Pancreas (tissue), 10 donors: ENCODE measurements around the gene ZNF408. TPM values are rescaled to one million over a fixed set of nuclear protein-coding genes. Genes with fewer than 3 reads are reported as not detected.

Experiments
- ATAC-seq, 4 donors: fragments of 200-7000 bp; cut with Tn5 transposase; one replicate each; pipeline versions ENCODE4 v1.8.0 to v1.9.1; 2020; ENCODE audit warnings: mild to moderate bottlenecking in 4 of 4, moderate library complexity in 4 of 4
- DNase-seq, 6 donors: peaks; one replicate each; pipeline ENCODE4 v3.0.0-alpha.2; 2020
- FAIRE-seq: peaks from 2 replicates; lab custom pipeline; 2012; peaks lifted over from hg19 to GRCh38; lab: Jason Lieb, UNC
- H3K27ac ChIP-seq, 4 donors: fragments of 200-600 bp; sonication (generic); 1 replicate in 3 of 4; 2 replicates in 1 of 4; pipeline versions ENCODE4 v1.5.0 to v1.8.0; 2020
- H3K27me3 ChIP-seq, 4 donors: fragments of 200-600 bp; one replicate each; pipeline ENCODE4 v1.8.0; 2021
- H3K36me3 ChIP-seq, 3 donors: fragments of 200-600 bp; sonication (generic) in 1 of 3; one replicate each; pipeline versions ENCODE4 v1.5.0 to v1.8.0; 2020 to 2021
- H3K4me1 ChIP-seq, 3 donors: fragments of 200-600 bp; one replicate each; pipeline ENCODE4 v1.8.0; 2021
- H3K4me3 ChIP-seq, 4 donors: fragments of 200-600 bp; sonication (generic) in 2 of 4; one replicate each; pipeline versions ENCODE4 v1.5.0 to v1.8.0; 2020 to 2021
- H3K9me3 ChIP-seq, 4 donors: fragments of 200-600 bp; one replicate each; pipeline ENCODE4 v1.8.0; 2021
- CTCF ChIP-seq, 4 donors: fragments of 200-600 bp; sonication (generic) in 3 of 4; IDR thresholded peaks; one replicate each; pipeline versions ENCODE4 v1.5.0 to v1.8.0; 2021; ENCODE audit warnings: antibody characterized with exemption in 4 of 4
- WGBS, 2 donors: extraction: QIAGEN DNeasy Blood & Tissue Kit; methylation state at CpG; one replicate each; pipeline ENCODE4 v1.1.7; 2013; 5-methylcytosine and 5-hydroxymethylcytosine counted together
- intact Hi-C, 3 donors: fragments of 100-400 bp; cut with DNase I; formaldehyde crosslinking; loops; one replicate each; pipeline versions ENCODE4 v1.11.1 to v1.14.2; 2022
- polyA plus RNA-seq, 2 donors: library from polyadenylated mRNA; stranded (reverse); fragments of 200-250 nt; gene quantifications; one replicate each; pipeline ENCODE4 v1.2.3, GENCODE V29; 2013
- total RNA-seq, 6 donors: library from RNA; stranded (reverse); fragmentation: NEBNext Ultra II Directional in 4 of 6; extraction: Animal tissue kit (Norgen Biotek cat#: 25700) in 4 of 6; gene quantifications; one replicate each; pipeline versions ENCODE4 v1.2.1 to v1.2.4, GENCODE V29; 2021 to 2023
- donor health status: healthy with polysubstance abuse.
- donor health status: DM: no; HTN: no; CAD: no; lungs with moderate emphysema.
- donor health status: DM: no; HTN: no; CAD: no.
- donor health status: control.
- donor health status: control.
- donor health status: Bipolar disorder and iron deficiency.
- donor health status: DM: yes; HTN: yes; CAD: no.
- donor health status: DM: no; HTN: no; CAD: no.
- donor health status: DM: no; HTN: no; CAD: no.
- donor health status: DM: yes; HTN: yes; CAD: no.

ZNF408 gene
- total and polyA plus RNA-seq, 8 donors, result 2.8 to 7.8 (median 4.7) TPM

GRCh38 chr11:46726206-46726862, 25.5 kb downstream of the ZNF408 start:
- 86 to 88% methylated on average over 26 of the region's 26 CpGs for WGBS, 2 donors
- Histone ChIP-seq H3K9me3 (no peaks in the 10 kb centered on the region), H3K36me3 (no peaks in the 10 kb centered on the region), H3K4me3 (no peak overlapping the region), H3K4me1 (no peaks in the 10 kb centered on the region), H3K27ac (no peak overlapping the region), H3K27me3 (no peaks in the 10 kb centered on the region)
- DNase-seq, result no peak
- FAIRE-seq, result no peak
- intact Hi-C loops, result loop anchor here in 1 of 3 donors (2.0 kb wide), 1 partner anchor 46 kb away; no protein-coding TSS in a partner anchor
- ATAC-seq, result no peak
- TF ChIP-seq CTCF (IDR thresholded peaks at IDR 0.05), result no peak

GRCh38 chr11:46727952-46728658, 27.3 kb downstream of the ZNF408 start:
- 81 to 90% methylated on average over 17 of the region's 17 CpGs for WGBS, 2 donors
- peak in 1 of 6 donors; percentile 43 for DNase-seq
- TF ChIP-seq CTCF (IDR thresholded peaks at IDR 0.05), result no peak
- Histone ChIP-seq H3K27ac (no peak overlapping the region), H3K4me1 (no peaks in the 10 kb centered on the region), H3K9me3 (no peaks in the 10 kb centered on the region), H3K27me3 (no peaks in the 10 kb centered on the region), H3K4me3 (no peak overlapping the region), H3K36me3 (no peaks in the 10 kb centered on the region)
- FAIRE-seq, result no peak
- intact Hi-C loops, result loop anchor here in 1 of 3 donors (2.0 kb wide), 1 partner anchor 47 kb away; no protein-coding TSS in a partner anchor
- ATAC-seq, result no peak

GRCh38 chr11:46728659-46729040, 27.8 kb downstream of the ZNF408 start:
- FAIRE-seq, result no peak
- H3K36me3 ChIP-seq, result no peaks in the 10 kb centered on the region
- intact Hi-C loops, result no loop called here
- WGBS, 2 donors, result 83 to 84% methylated on average over 9 of the region's 9 CpGs
- H3K27me3 ChIP-seq, result no peaks in the 10 kb centered on the region
- H3K4me3 ChIP-seq, result no peak overlapping the region
- peak in 1 of 6 donors; percentile 28 for DNase-seq
- ATAC-seq, result no peak
- no peak overlapping the region for H3K27ac ChIP-seq
- H3K4me1 ChIP-seq, result no peaks in the 10 kb centered on the region
- no peaks in the 10 kb centered on the region for H3K9me3 ChIP-seq
- no peak for TF ChIP-seq CTCF (IDR thresholded peaks at IDR 0.05)

GRCh38 chr11:46729110-46730027, 28.5 kb downstream of the ZNF408 start:
- H3K4me3 ChIP-seq, result no peak overlapping the region
- H3K9me3 ChIP-seq, result no peaks in the 10 kb centered on the region
- TF ChIP-seq CTCF (IDR thresholded peaks at IDR 0.05), result no peak
- no peaks in the 10 kb centered on the region for H3K27me3 ChIP-seq
- H3K4me1 ChIP-seq, result no peaks in the 10 kb centered on the region
- intact Hi-C loops, result no loop called here
- FAIRE-seq, result no peak
- WGBS, 2 donors, result 75 to 84% methylated on average over 24 of the region's 24 CpGs
- ATAC-seq, result no peak
- H3K36me3 ChIP-seq, result no peaks in the 10 kb centered on the region
- H3K27ac ChIP-seq, result no peak overlapping the region
- peak in 1 of 6 donors; percentile 46 for DNase-seq
